Transverse colon (tissue), 4 donors: ENCODE measurements around the gene TP53AIP1. TPM values are rescaled to one million over a fixed set of nuclear protein-coding genes. Genes with fewer than 3 reads are reported as not detected.
A peak's percentile ranks its signal among the peaks of the same experiment; 100 is the strongest.

Experiments used
- DNase-seq: peaks from one replicate; pipeline ENCODE4 v3.0.0-alpha.2; 2019
- H3K27ac ChIP-seq, 4 donors: fragments of 200-600 bp; sonication (generic); 2 replicates each; pipeline ENCODE4 v1.5.1; 2016 to 2018; ENCODE audit warnings: inconsistent platforms in 4 of 4
- H3K27me3 ChIP-seq: fragments of 200-600 bp; sonication (generic); 2 replicates; pipeline ENCODE4 v1.5.1; 2017; ENCODE audit warnings: inconsistent platforms
- H3K36me3 ChIP-seq, 4 donors: fragments of 200-600 bp; sonication (generic); 2 replicates each; pipeline ENCODE4 v1.5.1; 2017 to 2019; ENCODE audit warnings: inconsistent platforms in 4 of 4
- H3K4me1 ChIP-seq, 4 donors: fragments of 200-600 bp; sonication (generic); 2 replicates each; pipeline ENCODE4 v1.5.1; 2017 to 2020; ENCODE audit warnings: inconsistent platforms in 4 of 4
- H3K4me3 ChIP-seq, 4 donors: fragments of 200-600 bp; sonication (generic); 1 replicate in 1 of 4; 2 replicates in 3 of 4; pipeline versions ENCODE4 v1.5.1 to v1.6.1; 2017 to 2019; ENCODE audit warnings: inconsistent platforms in 4 of 4
- H3K9me3 ChIP-seq, 2 donors: fragments of 200-600 bp; sonication (generic); 2 replicates each; pipeline ENCODE4 v1.5.1; 2017 to 2019; ENCODE audit warnings: inconsistent platforms in 2 of 2
- EP300 ChIP-seq: sonication (generic); formaldehyde crosslinking; IDR thresholded peaks from one replicate; pipeline ENCODE4 v1.6.1; 2017; ENCODE audit warnings: antibody characterized with exemption, low read depth
- POLR2A ChIP-seq: fragments of 450-650 bp; IDR thresholded peaks from one replicate; pipeline ENCODE4 v1.6.1; 2016; ENCODE audit warnings: antibody characterized with exemption, mild to moderate bottlenecking, moderate library complexity
- POLR2AphosphoS5 ChIP-seq, 3 donors: sonication (generic); formaldehyde crosslinking; IDR thresholded peaks; one replicate each; pipeline ENCODE4 v1.6.1; 2016; ENCODE audit warnings: antibody characterized with exemption in 3 of 3
- WGBS, 2 donors: methylation state at CpG; one replicate each; pipeline ENCODE4 v1.1.5; 2018; ENCODE audit warnings: low coverage in 1 of 2; 5-methylcytosine and 5-hydroxymethylcytosine counted together
- in situ Hi-C, 4 donors: fragments of 200-750 bp; cut with MboI; loops; one replicate each; pipeline versions ENCODE4 v1.15.0 to v1.15.1; 2017; ENCODE audit warnings: low sequenced_read_pairs in 3 of 4, low pct_ligation_motif_present in 1 of 4, low pct_unique_long_range_greater_than_20kb in 1 of 4
- intact Hi-C: fragments of 100-400 bp; cut with DNase I; formaldehyde crosslinking; loops from one replicate; pipeline ENCODE4 v1.15.1; 2023; ENCODE audit warnings: low total_unique reads
- total RNA-seq, 4 donors: library from RNA; depleted of rRNA; stranded (reverse); fragments of >200 nt; gene quantifications; one replicate each; pipeline ENCODE4 v1.1.0, GENCODE V29; 2016
- TF ChIP-seq, protein P1 (sequence below), 5 experiments: fragments of 200-600 bp in 3 of 5; fragments of 450-650 bp in 2 of 5; sonication (generic) in 3 of 5; IDR thresholded peaks; 1 replicate in 2 of 5; 2 replicates in 3 of 5; pipeline ENCODE4 v1.5.1; 2016 to 2017; ENCODE audit warnings: antibody characterized with exemption in 5 of 5, inconsistent platforms in 3 of 5, mild to moderate bottlenecking in 2 of 5, moderate library complexity in 1 of 5

TP53AIP1 gene
- total RNA-seq, 4 donors from 2014 or later = 0.20 to 0.48 (median 0.41) TPM; not detected in 1

DNA sequence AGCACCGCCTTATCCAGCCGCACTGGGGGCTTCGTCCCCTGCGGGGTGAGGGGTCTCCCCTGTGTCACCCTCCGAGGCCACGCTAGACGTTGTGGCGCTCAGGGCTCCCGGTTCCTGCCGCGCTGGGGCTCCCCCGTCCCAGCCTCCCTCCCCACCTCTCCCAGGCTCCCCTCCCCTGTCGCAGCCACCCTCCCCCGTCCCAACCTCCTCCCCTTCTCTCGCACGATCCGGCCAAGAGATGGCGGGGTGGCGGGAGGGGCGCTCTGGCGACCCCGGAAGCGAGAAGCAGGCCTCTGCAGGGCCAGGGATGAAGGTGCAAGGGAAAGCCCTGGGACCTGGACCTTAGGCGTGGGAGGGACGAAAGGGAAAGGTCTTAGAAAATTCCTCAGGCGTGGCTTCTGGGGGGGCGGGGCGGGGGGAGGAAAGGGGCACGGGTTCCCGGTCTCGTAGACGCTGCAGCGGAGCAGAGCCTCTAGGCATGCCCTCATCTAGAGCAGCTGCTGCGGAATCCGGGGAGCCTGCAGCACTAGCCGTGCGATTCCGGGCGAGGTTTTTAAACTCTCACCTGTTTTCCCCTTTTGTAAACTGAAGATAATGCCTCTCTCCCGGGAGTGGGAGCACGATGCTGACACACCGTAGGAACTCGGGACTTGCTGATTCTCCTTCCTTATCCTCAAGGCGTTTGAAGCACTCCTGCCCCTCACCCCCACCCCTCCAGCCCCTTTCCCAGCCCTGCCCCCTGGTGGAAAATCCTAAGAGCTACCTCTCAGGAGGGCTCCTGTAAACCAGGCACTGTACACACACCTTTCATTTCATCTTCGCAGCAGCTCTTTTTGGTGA lies 37.1 kb downstream of the TP53AIP1 start:
- 1 to 60% methylated on average over 1 to 27 of the region's 45 CpGs for WGBS, 2 donors
- in situ Hi-C loops (no loop called here), intact Hi-C loops (no loop called here)
- peaks cover 3 to 21% (median 16%) of the 10 kb centered on the region in 4 donors for H3K4me1 ChIP-seq
- peak overlapping the region; percentile 45 to 71 (median 48) for H3K4me3 ChIP-seq
- no peaks in the 10 kb centered on the region for H3K36me3 ChIP-seq
- peaks cover 5% of the 10 kb centered on the region for H3K27me3 ChIP-seq
- TF ChIP-seq POLR2AphosphoS5 (IDR thresholded peaks at IDR 0.05) (no peak), EP300 (no peak), POLR2A (no peak)
- TF ChIP-seq, protein P1, sequence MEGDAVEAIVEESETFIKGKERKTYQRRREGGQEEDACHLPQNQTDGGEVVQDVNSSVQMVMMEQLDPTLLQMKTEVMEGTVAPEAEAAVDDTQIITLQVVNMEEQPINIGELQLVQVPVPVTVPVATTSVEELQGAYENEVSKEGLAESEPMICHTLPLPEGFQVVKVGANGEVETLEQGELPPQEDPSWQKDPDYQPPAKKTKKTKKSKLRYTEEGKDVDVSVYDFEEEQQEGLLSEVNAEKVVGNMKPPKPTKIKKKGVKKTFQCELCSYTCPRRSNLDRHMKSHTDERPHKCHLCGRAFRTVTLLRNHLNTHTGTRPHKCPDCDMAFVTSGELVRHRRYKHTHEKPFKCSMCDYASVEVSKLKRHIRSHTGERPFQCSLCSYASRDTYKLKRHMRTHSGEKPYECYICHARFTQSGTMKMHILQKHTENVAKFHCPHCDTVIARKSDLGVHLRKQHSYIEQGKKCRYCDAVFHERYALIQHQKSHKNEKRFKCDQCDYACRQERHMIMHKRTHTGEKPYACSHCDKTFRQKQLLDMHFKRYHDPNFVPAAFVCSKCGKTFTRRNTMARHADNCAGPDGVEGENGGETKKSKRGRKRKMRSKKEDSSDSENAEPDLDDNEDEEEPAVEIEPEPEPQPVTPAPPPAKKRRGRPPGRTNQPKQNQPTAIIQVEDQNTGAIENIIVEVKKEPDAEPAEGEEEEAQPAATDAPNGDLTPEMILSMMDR (IDR thresholded peaks at IDR 0.05) = peak in 4 of 5 experiments; percentile 24 to 53 (median 50)
- H3K27ac ChIP-seq = peak overlapping the region; percentile 53 to 68 (median 62)
- peak; percentile 43 for DNase-seq
- no peaks in the 10 kb centered on the region for H3K9me3 ChIP-seq

DNA sequence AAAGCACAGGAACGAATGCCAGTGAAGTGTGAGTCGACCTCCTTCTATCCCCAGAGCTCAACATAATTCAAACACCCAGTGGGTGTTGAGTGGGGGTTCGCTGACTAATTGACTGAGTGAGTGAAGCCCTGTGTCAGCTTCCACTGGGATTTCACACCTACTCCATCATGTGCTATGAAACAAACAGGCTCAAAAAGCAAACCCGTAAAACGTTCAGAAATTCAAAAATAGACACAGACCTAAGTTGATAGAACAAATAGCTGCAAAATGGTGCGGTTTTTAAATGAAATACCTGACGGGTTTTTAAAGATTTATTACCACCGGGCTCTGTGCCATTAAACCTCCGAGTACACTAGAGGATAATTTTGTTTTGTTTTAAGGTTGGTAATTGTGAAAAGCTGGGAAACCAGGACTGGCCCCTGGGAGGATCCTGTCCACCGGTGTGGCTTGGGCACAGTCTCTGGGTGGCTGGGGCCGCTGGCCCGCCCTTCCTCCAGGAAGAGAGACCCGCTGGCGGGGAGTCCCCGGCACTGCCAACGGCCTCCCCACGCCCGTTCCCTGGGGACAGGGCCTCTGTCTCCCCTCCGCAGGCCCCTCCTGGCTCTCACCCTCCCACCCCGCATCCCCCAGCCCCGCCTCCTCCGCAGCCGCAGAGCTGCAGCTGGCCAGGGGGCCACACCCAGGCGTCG lies 37.9 kb downstream of the TP53AIP1 start:
- Histone ChIP-seq H3K4me3 (peak overlapping the region; percentile 45 to 71 (median 48)), H3K9me3 (no peaks in the 10 kb centered on the region), H3K36me3 (no peaks in the 10 kb centered on the region), H3K27me3 (peaks cover 5% of the 10 kb centered on the region), H3K27ac (peak overlapping the region; percentile 53 to 68 (median 62)), H3K4me1 (peaks cover 3 to 21% (median 16%) of the 10 kb centered on the region in 4 donors)
- in situ Hi-C loops = no loop called here
- intact Hi-C loops = no loop called here
- DNase-seq = peak; percentile 55
- TF ChIP-seq POLR2A (no peak), EP300 (no peak), POLR2AphosphoS5 (IDR thresholded peaks at IDR 0.05) (no peak)
- TF ChIP-seq, protein P1 (IDR thresholded peaks at IDR 0.05) = no peak
- WGBS, 2 donors = 10 to 12% methylated on average over 6 to 18 of the region's 25 CpGs

DNA sequence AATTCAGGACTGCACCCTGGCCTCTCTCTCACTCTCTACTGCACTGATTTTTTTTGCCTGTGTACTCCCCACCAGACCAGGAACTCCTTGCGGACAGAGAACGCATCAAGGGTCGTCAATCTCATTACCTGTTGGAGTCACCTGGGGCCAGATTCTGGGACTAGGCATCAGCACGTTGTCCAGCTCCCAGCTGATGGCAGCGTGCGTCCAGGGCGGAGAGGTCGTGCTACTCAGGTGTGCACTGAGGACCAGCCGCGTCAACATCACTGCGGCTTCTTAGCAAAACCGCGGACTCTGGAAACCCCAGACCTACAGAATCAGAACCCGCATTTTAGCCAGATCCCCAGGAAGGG lies 38.4 kb downstream of the TP53AIP1 start:
- Histone ChIP-seq H3K9me3 (no peaks in the 10 kb centered on the region), H3K36me3 (no peaks in the 10 kb centered on the region), H3K27ac (no peak overlapping the region), H3K4me3 (no peak overlapping the region), H3K27me3 (peaks cover 5% of the 10 kb centered on the region), H3K4me1 (peaks cover 3 to 21% (median 16%) of the 10 kb centered on the region in 4 donors)
- 89% methylated on average over 14 of the region's 14 CpGs; no CpG with 5 or more reads in 1 of the 2 donors for WGBS, 2 donors
- intact Hi-C loops = no loop called here
- TF ChIP-seq POLR2AphosphoS5 (IDR thresholded peaks at IDR 0.05) (no peak), POLR2A (no peak), EP300 (no peak)
- TF ChIP-seq, protein P1 (IDR thresholded peaks at IDR 0.05) = no peak
- in situ Hi-C loops = no loop called here
- no peak for DNase-seq

DNA sequence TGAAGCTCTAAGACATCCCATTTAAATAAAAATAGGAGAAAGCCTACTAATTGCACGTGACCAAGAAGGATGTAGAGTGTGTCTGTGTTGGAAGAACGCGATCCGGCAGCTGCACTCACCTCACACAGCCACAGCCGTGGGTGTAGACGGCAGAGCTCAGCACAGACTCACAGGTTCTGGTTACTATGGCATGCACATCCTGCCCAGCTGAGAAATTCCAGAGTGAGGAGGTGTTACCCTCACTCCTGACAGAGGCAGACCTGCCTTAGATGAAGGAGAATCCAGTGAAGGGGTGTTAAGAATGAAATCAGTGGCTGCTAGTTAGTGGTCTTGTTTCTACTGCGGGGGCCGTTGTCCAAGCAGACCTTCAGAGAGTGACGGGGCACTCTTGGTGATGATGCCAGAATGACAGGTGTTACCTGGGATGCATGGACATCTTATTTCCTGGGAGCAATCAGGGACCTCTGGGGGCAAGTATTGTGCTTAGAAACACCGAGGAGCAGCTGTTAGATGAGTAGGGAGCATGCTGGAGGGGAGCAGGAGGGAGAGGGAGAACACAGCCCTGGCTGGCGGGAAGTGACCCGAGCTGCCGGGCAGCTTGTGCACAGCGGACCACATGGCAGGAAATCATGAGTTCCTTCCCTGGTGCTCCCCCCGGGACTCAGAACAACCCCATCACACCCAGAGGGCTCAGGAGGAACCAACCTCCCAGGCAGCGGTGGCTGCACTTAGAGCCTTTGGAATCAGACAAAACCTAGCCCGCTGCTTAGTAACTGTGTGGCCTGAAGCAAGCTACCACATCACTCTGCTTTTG lies 39.2 kb downstream of the TP53AIP1 start:
- DNase-seq = peak; percentile 30
- Histone ChIP-seq H3K27me3 (peaks cover 5% of the 10 kb centered on the region), H3K4me1 (peaks cover 3 to 21% (median 16%) of the 10 kb centered on the region in 4 donors), H3K4me3 (no peak overlapping the region), H3K27ac (no peak overlapping the region), H3K9me3 (no peaks in the 10 kb centered on the region), H3K36me3 (no peaks in the 10 kb centered on the region)
- intact Hi-C loops = no loop called here
- 58 to 79% methylated on average over 2 to 17 of the region's 17 CpGs for WGBS, 2 donors
- in situ Hi-C loops = no loop called here
- TF ChIP-seq POLR2AphosphoS5 (IDR thresholded peaks at IDR 0.05) (no peak), POLR2A (no peak), EP300 (no peak)
- TF ChIP-seq, protein P1 (IDR thresholded peaks at IDR 0.05) = no peak
